ENCODE measurements around the gene ZNF530. TPM values are rescaled to one million over a fixed set of nuclear protein-coding genes. Genes with fewer than 3 reads are reported as not detected.

Gene ZNF530
- total and polyA plus RNA-seq, 9 of the 15 experiments (the other 6 are each of a cell fraction or from before 2014, with no cell fraction given): 0.28 to 5.9 (median 4.0) TPM

DNA sequence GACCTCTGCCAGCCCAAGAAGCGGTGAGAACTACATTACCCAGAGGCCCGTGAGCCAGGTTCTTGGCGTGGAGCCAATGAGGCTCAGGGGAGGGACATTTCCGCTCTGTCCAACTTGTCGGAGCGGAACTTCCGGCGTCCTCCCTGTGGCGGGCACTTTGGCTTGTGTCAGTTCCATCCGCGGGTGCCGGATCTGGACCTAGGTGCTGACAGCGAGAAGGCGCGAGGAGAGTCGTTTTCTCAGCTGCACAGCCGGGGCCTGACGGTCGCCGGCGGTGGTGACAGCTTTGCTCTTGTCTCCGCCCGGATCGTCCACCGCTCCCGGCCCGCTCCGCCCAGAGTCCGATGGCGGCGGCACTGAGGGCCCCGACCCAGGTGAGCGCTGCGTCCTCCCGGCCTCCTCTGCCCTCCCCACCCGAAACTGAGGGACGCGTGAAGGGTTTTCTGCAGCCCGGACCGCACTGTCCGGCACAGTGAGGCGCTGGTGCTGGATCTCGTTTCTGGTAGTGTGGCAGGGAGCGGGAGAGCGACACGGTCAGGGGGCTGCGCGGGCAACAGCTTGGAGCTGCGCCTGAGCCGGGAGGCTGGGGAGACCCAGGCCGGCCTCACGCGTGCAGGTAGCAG lies at the start of gene ZNF530 (continued):
- TF ChIP-seq, protein P1, sequence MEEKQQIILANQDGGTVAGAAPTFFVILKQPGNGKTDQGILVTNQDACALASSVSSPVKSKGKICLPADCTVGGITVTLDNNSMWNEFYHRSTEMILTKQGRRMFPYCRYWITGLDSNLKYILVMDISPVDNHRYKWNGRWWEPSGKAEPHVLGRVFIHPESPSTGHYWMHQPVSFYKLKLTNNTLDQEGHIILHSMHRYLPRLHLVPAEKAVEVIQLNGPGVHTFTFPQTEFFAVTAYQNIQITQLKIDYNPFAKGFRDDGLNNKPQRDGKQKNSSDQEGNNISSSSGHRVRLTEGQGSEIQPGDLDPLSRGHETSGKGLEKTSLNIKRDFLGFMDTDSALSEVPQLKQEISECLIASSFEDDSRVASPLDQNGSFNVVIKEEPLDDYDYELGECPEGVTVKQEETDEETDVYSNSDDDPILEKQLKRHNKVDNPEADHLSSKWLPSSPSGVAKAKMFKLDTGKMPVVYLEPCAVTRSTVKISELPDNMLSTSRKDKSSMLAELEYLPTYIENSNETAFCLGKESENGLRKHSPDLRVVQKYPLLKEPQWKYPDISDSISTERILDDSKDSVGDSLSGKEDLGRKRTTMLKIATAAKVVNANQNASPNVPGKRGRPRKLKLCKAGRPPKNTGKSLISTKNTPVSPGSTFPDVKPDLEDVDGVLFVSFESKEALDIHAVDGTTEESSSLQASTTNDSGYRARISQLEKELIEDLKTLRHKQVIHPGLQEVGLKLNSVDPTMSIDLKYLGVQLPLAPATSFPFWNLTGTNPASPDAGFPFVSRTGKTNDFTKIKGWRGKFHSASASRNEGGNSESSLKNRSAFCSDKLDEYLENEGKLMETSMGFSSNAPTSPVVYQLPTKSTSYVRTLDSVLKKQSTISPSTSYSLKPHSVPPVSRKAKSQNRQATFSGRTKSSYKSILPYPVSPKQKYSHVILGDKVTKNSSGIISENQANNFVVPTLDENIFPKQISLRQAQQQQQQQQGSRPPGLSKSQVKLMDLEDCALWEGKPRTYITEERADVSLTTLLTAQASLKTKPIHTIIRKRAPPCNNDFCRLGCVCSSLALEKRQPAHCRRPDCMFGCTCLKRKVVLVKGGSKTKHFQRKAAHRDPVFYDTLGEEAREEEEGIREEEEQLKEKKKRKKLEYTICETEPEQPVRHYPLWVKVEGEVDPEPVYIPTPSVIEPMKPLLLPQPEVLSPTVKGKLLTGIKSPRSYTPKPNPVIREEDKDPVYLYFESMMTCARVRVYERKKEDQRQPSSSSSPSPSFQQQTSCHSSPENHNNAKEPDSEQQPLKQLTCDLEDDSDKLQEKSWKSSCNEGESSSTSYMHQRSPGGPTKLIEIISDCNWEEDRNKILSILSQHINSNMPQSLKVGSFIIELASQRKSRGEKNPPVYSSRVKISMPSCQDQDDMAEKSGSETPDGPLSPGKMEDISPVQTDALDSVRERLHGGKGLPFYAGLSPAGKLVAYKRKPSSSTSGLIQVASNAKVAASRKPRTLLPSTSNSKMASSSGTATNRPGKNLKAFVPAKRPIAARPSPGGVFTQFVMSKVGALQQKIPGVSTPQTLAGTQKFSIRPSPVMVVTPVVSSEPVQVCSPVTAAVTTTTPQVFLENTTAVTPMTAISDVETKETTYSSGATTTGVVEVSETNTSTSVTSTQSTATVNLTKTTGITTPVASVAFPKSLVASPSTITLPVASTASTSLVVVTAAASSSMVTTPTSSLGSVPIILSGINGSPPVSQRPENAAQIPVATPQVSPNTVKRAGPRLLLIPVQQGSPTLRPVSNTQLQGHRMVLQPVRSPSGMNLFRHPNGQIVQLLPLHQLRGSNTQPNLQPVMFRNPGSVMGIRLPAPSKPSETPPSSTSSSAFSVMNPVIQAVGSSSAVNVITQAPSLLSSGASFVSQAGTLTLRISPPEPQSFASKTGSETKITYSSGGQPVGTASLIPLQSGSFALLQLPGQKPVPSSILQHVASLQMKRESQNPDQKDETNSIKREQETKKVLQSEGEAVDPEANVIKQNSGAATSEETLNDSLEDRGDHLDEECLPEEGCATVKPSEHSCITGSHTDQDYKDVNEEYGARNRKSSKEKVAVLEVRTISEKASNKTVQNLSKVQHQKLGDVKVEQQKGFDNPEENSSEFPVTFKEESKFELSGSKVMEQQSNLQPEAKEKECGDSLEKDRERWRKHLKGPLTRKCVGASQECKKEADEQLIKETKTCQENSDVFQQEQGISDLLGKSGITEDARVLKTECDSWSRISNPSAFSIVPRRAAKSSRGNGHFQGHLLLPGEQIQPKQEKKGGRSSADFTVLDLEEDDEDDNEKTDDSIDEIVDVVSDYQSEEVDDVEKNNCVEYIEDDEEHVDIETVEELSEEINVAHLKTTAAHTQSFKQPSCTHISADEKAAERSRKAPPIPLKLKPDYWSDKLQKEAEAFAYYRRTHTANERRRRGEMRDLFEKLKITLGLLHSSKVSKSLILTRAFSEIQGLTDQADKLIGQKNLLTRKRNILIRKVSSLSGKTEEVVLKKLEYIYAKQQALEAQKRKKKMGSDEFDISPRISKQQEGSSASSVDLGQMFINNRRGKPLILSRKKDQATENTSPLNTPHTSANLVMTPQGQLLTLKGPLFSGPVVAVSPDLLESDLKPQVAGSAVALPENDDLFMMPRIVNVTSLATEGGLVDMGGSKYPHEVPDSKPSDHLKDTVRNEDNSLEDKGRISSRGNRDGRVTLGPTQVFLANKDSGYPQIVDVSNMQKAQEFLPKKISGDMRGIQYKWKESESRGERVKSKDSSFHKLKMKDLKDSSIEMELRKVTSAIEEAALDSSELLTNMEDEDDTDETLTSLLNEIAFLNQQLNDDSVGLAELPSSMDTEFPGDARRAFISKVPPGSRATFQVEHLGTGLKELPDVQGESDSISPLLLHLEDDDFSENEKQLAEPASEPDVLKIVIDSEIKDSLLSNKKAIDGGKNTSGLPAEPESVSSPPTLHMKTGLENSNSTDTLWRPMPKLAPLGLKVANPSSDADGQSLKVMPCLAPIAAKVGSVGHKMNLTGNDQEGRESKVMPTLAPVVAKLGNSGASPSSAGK (IDR thresholded peaks at IDR 0.05): no peak
- TF ChIP-seq NCOA1 (IDR thresholded peaks at IDR 0.05; ENCODE audit: low read depth) (peak; percentile 77; the same call in 1 of the 2 replicates), PTRF (tag; IDR thresholded peaks at IDR 0.05) (no peak), ZFP36 (IDR thresholded peaks at IDR 0.05; ENCODE audit: low read depth, low read length, partially characterized antibody) (peak; percentile 70), POLR2AphosphoS5 (IDR thresholded peaks at IDR 0.05; ENCODE audit: control insufficient read depth, insufficient read depth, low read depth, low read length) (peak; percentile 50; the same call in 1 of the 2 replicates), SMAD1 (IDR thresholded peaks at IDR 0.05; ENCODE audit: low read depth, low read length, partially characterized antibody) (peak; percentile 97), ZNF324 (CRISPR knock-in tag; IDR thresholded peaks at IDR 0.05) (no peak), CBFA2T2 (conservative IDR thresholded peaks at IDR 0.05) (no peak), POLR2H (tag; IDR thresholded peaks at IDR 0.05; ENCODE audit: low read depth) (no peak), HCFC1 (IDR thresholded peaks at IDR 0.05; ENCODE audit: low read depth, low read length) (peak; percentile 94), RAD21 (CRISPR knock-in tag; conservative IDR thresholded peaks at IDR 0.05 in 1 of 2, IDR thresholded peaks at IDR 0.05 in 1 of 2) (peak in 1 of 2 experiments; percentile 23; a peak in 2 of 4 replicates), KLF10 (CRISPR knock-in tag; IDR thresholded peaks at IDR 0.05) (no peak), ELF1 (tag; IDR thresholded peaks at IDR 0.05) (peak; percentile 59), PHF20 (IDR thresholded peaks at IDR 0.05; ENCODE audit: partially characterized antibody) (peak; percentile 81), DPF2 (IDR thresholded peaks at IDR 0.05) (no peak)
- TF ChIP-seq, protein P2, sequence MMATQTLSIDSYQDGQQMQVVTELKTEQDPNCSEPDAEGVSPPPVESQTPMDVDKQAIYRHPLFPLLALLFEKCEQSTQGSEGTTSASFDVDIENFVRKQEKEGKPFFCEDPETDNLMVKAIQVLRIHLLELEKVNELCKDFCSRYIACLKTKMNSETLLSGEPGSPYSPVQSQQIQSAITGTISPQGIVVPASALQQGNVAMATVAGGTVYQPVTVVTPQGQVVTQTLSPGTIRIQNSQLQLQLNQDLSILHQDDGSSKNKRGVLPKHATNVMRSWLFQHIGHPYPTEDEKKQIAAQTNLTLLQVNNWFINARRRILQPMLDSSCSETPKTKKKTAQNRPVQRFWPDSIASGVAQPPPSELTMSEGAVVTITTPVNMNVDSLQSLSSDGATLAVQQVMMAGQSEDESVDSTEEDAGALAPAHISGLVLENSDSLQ (IDR thresholded peaks at IDR 0.05): peak; percentile 65

Data from K562 (cell line).